Jurkat, Clone E6-1 (cell line): ENCODE results near the gene S100A13.

Experiments
- DNase-seq: peaks from one replicate; pipeline ENCODE4 v3.0.0-alpha.2; 2011; ENCODE audit warnings: low read depth, low spot score
- H3K4me3 ChIP-seq: 2 replicates; pipeline ENCODE4 v1.5.1; 2011; ENCODE audit warnings: mild to moderate bottlenecking, low read length, control low read depth, moderate library complexity

The S100A13 gene

DNA sequence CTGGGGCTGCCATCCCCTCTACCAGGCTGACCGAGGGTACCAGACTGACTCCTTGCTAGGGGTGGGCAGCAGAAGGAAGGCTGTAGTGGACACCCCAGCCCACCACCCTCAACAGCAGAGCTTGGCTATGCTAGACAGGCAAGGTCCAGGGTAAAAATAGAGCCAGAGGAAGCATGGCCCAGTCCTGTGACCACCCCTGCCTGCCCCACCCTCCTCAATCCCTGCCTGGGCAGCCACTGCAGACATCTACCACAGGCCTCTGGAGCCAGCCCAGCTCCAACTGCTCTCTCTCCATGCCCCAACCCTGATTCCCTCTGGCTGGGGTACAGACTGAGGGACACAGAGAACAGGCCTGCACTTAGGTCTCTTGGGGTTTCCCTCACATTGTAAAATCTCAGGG, 2.7 kb upstream of the S100A13 start:
- no peak for DNase-seq
- no peak overlapping the region for H3K4me3 ChIP-seq

GRCh38 chr1:153629343-153629665, 2.0 kb upstream of the S100A13 start:
- no peak for DNase-seq
- H3K4me3 ChIP-seq: no peak overlapping the region

DNA sequence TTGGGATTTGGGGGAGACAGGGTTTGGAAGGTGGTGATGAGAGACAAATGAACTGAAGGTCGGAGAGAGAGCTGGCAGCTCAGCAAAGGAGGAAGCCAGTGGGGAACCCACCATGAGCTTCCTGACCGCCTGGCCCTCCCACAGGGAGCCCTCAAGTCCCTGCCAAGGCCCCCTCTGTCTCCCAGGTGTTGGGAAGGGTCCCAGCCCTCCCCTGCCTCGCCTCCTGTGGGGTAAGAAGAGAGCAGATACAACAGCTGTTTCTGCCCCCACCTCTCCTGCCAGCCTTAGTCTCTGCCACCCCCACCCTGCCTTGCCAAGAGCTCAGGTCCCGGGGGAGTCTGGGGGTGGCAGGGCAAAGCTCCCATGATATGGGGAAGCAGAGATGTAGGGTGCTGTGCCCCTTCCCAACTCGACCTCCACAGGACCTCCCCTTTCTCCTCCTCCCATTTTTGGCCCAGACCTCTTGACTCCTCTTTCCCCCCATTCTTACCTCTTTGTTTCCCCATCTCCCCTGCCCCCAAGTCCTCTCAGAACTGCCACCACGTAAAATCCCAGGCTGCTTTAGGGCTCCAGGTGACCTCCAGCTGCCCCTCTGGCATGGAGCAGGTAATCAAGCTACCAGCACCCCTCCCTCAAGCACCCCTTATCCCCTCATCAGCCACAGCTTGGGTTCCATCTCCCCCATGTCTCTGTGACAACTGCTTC, 1.5 kb upstream of the S100A13 start:
- DNase-seq: no peak
- no peak overlapping the region for H3K4me3 ChIP-seq

GRCh38 chr1:153627715-153628626, 666 bp upstream of the S100A13 start, which contains the start of gene S100A1:
Gene S100A1 (plus strand): TSS chr1:153628434. CDS start chr1:153630522, 2,088 bp downstream.
- H3K4me3 ChIP-seq: no peak within 1 kb of the TSS
- no peak for DNase-seq

DNA sequence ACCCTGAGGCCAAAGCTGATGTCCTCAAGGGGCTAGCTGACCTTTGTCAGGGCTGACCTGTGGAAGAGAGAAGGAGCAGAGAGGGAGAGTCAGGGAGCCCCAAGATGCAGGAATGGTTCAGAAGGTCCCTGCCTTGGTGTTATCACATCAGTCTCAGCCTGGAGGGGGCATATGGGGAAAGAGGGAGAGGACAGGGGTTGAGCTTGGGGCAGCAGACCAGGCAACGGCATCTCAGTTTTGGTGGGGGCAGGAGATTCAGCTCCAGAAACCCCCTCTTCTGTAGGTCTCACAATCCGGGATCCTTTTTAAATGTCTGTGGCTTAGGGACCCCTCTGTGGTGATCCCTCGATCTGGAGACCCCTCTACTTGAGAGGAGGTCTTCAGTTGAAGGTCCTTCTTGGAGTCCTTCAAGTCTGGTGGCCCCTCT, 815 bp downstream of the S100A13 start:
- no peak for DNase-seq
- H3K4me3 ChIP-seq: no peak overlapping the region

- DNase-seq: no peak
- no peak overlapping the region for H3K4me3 ChIP-seq
Observed at GRCh38 chr1:153624965-153625611, 2.2 kb downstream of the S100A13 start.

- H3K4me3 ChIP-seq: no peak overlapping the region
- no peak for DNase-seq
Observed at GRCh38 chr1:153623101-153623500, 4.2 kb downstream of the S100A13 start.

- DNase-seq: no peak
- no peak overlapping the region for H3K4me3 ChIP-seq
Observed at GRCh38 chr1:153619171-153619570, 8.1 kb downstream of the S100A13 start.

DNA sequence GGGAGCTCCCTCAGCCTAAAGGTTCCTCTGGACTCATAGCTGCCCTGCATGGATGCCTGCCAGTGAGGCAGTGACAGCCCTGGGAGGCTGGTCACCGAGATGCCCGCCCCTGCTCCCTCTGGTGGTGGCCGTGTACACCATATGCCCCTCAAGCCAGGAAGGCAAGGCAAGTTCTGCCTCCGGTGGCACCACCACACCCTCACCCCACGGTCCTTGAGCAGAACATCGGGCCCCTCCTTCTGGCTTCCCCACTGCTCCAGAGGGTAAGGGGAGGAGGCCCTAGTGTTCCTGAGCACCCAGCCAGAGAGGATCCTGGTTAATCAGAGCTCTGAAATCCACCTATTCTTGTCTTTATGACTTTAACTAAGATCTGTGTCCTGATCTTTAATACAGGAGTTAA, 9.6 kb downstream of the S100A13 start:
- DNase-seq: peak; percentile 50
- H3K4me3 ChIP-seq: no peak overlapping the region

GRCh38 chr1:153616917-153617311, 10.4 kb downstream of the S100A13 start:
- no peak overlapping the region for H3K4me3 ChIP-seq
- no peak for DNase-seq

DNA sequence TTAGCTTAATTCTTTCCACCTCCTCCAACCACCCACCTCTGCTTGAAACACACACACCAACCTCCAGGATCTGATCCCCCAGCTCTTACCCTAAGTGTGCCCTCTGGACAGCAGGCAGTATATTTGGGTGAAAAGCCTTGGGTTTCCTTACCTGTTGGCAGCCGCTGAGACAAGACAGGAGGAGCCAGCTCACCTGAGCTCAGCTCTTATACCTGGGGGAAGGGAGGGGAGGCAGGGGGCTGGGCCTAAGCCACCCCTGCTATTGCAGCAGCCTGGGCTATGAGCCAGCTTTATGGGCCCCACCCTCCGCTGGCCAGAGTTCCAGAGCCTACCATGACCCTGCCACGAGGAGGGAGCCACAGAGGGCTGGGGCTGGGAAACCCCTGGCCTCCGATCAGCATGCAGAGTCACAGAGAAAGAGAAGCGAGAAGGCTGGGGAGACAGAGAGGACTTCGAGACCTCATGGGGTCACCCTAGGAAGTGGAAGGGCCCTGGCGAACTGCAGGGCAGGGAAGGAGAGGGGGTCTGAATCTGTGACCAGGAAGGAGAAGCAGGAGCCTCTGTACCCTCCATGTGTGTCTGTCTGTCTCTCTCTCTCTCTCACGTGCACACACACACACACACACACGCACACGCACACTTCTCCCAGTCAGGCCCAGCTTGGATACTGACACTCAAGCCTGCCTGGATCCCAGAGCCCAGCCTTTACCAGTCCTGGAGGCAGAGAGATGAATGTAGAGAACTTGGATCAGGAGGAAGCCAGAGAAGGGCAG, 11.0 kb downstream of the S100A13 start, which contains the start of gene S100A14:
Gene S100A14 (minus strand): TSS at position 182 of the 773 bp plus-strand sequence. CDS start 467 bp downstream, outside the sequence.
- no peak for DNase-seq
- no peak within 1 kb of the TSS for H3K4me3 ChIP-seq

DNA sequence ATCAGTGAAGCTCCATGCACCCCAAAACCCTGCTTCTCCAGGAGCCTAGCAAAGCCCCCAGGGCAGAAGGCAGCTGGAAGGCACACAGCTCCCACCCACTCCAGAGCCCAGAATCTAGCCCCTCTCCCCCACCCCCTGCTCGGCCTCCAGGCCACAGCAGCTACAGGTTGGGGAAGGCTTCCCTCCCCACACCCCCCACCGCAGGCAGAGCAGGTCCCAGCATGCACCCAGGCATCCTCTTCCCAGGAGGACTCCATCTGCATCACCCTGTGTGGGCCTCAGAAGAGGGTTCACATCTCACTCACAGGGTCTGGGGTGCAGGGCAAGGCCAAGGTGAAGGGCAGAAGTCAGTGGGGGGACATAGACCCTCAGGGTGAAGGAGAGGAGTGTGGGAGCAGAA, 11.9 kb downstream of the S100A13 start:
- no peak overlapping the region for H3K4me3 ChIP-seq
- DNase-seq: no peak

DNA sequence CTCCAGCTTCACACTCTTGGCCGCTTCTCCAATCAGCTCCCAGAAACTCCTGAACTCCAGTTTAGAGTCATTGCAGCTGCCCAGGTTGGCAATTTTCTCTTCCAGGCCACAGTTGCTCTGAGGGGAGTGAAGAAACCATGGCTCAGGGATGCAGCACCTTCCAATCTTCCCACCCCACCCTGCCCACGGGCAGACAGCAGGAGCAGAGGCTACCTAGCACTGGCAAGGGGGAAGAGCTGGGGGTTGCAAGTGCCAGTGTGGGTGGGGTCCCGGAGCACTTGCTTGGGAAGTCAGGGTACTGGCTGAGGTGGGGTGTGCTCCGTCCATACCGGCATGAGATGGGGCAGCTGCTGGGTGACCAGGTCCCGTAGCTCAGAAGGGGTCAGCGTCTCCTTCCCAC, 12.4 kb downstream of the S100A13 start:
- H3K4me3 ChIP-seq: no peak overlapping the region
- DNase-seq: no peak

GRCh38 chr1:153614189-153614900, 13.0 kb downstream of the S100A13 start:
- H3K4me3 ChIP-seq: no peak overlapping the region
- DNase-seq: no peak

- H3K4me3 ChIP-seq: no peak overlapping the region
- DNase-seq: no peak
Observed at GRCh38 chr1:153613406-153613805, 13.9 kb downstream of the S100A13 start.

DNA sequence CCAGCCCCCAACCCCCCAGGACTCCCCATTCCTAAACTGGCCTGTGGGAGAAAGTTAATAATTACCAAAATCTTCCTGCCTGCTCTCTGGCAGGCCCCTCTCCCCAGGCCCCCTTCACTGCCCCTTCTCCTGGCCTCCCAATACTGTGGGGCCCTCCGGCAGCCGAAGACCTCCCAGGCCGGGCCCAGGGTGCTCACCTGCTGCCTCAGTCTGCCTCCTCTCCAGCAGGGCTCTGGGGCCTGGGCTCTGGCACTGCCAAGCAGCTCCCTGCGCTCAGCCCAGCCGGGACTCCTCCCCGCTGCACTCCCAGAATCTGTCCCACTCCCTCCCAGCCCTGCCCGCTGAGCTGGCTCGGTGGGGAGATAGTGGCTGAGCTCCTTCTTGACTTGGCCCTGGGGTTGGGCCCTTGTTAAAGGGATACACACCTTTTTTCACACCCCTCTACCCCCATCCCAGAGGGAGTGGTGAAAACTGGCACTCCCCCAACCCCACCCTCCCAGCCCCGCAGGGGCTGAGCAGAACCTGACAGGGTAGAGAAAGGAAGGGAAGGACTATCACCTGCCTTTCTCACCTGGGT, 14.5 kb downstream of the S100A13 start, which contains the start of gene S100A16:
Gene S100A16 (minus strand): TSS at position 383 of the 577 bp plus-strand sequence. CDS start 4,986 bp downstream, outside the sequence.
- H3K4me3 ChIP-seq: no peak within 1 kb of the TSS
- DNase-seq: no peak

GRCh38 chr1:153612111-153612754, 15.1 kb downstream of the S100A13 start:
- H3K4me3 ChIP-seq: no peak overlapping the region
- DNase-seq: no peak

DNA sequence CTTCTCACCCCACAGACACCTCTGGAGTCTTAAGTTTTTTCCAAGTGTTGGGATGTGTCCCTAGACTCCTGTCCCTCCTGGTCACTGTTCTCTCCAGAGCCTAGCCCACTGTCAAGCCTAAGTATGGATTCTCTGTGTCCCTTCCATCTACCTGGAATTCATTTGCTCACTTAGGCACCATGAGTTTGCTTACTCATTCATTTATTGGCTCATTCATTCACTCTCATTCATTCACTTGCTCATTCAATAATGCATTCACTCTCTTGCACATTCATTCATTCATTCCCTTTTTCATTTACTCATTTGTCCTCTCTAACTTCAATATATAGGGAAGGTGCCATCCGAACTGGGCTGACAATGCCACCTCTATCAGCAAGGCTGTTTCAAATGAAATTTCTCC, 15.9 kb downstream of the S100A13 start:
- DNase-seq: no peak
- H3K4me3 ChIP-seq: no peak overlapping the region
